ENCODE results near the gene SAMD5. TPM values are rescaled to one million over a fixed set of nuclear protein-coding genes. Genes with fewer than 3 reads are reported as not detected.

Gene SAMD5
- total RNA-seq, 1 experiment from 2014 or later = 0.04 TPM

DNA sequence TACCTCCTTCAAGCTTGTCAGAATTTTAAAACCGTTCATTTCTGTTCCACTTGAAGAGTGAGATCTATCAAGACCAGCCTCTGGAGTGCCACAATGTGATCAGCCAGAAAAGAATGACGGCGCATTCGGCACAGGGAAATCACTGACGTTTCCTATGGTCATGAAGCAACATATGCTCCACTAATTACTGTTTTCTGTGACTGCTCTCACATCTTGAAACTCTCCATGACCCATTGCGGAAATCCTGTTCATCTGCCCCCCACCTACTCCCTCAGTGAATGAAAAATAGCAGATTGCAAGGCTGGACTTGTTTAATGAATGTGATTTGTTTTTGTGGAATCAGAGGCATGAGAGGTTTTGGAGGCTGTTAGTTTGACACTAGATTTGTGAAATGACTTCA is 53.2 kb downstream of the SAMD5 start:
- H3K27ac Mint-ChIP-seq = no peak overlapping the region

More for the DNA sequence above, 53.2 kb downstream of the SAMD5 start:
- H3K14ac ChIP-seq (ENCODE audit: insufficient read depth, low read length) = no peak overlapping the region
- H3K56ac ChIP-seq (ENCODE audit: insufficient read length, low read depth, low read length) = no peak overlapping the region
- no peak overlapping the region for H2BK15ac ChIP-seq (ENCODE audit: low read depth, low read length)
- H2BK12ac ChIP-seq (ENCODE audit: insufficient read length, low read depth, low read length) = no peak overlapping the region
- no peak overlapping the region for H3K4me2 ChIP-seq (ENCODE audit: insufficient read depth, insufficient read length, low read length)
- WGBS (ENCODE audit: extremely low coverage, insufficient read length, low lambda C conversion rate) = no CpG with 5 or more reads among the region's 6 CpGs
- no peak overlapping the region for H3K27ac ChIP-seq (ENCODE audit: insufficient read length, low read depth, low read length)
- H3K36me3 Mint-ChIP-seq (ENCODE audit: insufficient read depth in 1 of 3, low read depth in 3 of 3) = peaks cover 0 to 5% (median 0%) of the 10 kb centered on the region in 3 experiments; a peak in 2 of 7 replicates
- no peak overlapping the region for H2AFZ ChIP-seq (ENCODE audit: low read length)
- H3T11ph ChIP-seq (ENCODE audit: low read length) = no peak overlapping the region
- no peaks in the 10 kb centered on the region for H3K79me1 ChIP-seq (ENCODE audit: insufficient read depth, low read depth, low read length, poor library complexity, severe bottlenecking)
- no peaks in the 10 kb centered on the region for H3K9me3 ChIP-seq (ENCODE audit: control insufficient read depth, low read depth, low read length)
- no peak for DNase-seq
- TF ChIP-seq, protein P1, sequence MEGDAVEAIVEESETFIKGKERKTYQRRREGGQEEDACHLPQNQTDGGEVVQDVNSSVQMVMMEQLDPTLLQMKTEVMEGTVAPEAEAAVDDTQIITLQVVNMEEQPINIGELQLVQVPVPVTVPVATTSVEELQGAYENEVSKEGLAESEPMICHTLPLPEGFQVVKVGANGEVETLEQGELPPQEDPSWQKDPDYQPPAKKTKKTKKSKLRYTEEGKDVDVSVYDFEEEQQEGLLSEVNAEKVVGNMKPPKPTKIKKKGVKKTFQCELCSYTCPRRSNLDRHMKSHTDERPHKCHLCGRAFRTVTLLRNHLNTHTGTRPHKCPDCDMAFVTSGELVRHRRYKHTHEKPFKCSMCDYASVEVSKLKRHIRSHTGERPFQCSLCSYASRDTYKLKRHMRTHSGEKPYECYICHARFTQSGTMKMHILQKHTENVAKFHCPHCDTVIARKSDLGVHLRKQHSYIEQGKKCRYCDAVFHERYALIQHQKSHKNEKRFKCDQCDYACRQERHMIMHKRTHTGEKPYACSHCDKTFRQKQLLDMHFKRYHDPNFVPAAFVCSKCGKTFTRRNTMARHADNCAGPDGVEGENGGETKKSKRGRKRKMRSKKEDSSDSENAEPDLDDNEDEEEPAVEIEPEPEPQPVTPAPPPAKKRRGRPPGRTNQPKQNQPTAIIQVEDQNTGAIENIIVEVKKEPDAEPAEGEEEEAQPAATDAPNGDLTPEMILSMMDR (conservative IDR thresholded peaks at IDR 0.05) = no peak
- no peaks in the 10 kb centered on the region for H3K27me3 ChIP-seq (ENCODE audit: insufficient read depth, low read length)
- H3K23ac ChIP-seq (ENCODE audit: insufficient read length, low read depth, low read length) = no peak overlapping the region
- H2BK20ac ChIP-seq (ENCODE audit: low read depth, low read length, poor library complexity, severe bottlenecking) = no peak overlapping the region
- no peak overlapping the region for H4K91ac ChIP-seq (ENCODE audit: insufficient read length, low read depth, low read length)
- H3K9me3 Mint-ChIP-seq = peaks cover 3 to 5% of the 10 kb centered on the region in 2 experiments
- H3K4me3 Mint-ChIP-seq = no peak overlapping the region
- H3K4me1 Mint-ChIP-seq = peaks cover 7% of the 10 kb centered on the region in 2 experiments; a peak in 2 of 4 replicates
- no peak overlapping the region for H4K8ac ChIP-seq (replicated peaks; ENCODE audit: insufficient read length, low read depth, low read length)
- no peaks in the 10 kb centered on the region for H4K20me1 ChIP-seq (ENCODE audit: control insufficient read depth, insufficient read depth, insufficient read length)
- no peaks in the 10 kb centered on the region for H3K27me3 Mint-ChIP-seq (ENCODE audit: low read depth)
- H2AK5ac ChIP-seq (ENCODE audit: insufficient read length, low read length) = no peak overlapping the region
- no peak overlapping the region for H2BK120ac ChIP-seq (ENCODE audit: low read depth, low read length, poor library complexity, severe bottlenecking)
- no peak overlapping the region for H3K4ac ChIP-seq (ENCODE audit: low read depth, low read length)
- no peak overlapping the region for H3K18ac ChIP-seq (ENCODE audit: insufficient read length, low read depth, low read length)
- H2BK5ac ChIP-seq (ENCODE audit: insufficient read length, low read length) = no peak overlapping the region
- no peaks in the 10 kb centered on the region for H3K4me1 ChIP-seq (ENCODE audit: insufficient read depth, low read length)
- no peaks in the 10 kb centered on the region for H3K79me2 ChIP-seq (ENCODE audit: insufficient read depth, low read length)
- no peak overlapping the region for H3K9ac ChIP-seq (ENCODE audit: extremely low read depth, insufficient read length, low read length)
- H4K5ac ChIP-seq (ENCODE audit: insufficient read length, low read depth, low read length) = no peak overlapping the region
- H3K23me2 ChIP-seq (ENCODE audit: insufficient read length, low read depth, low read length, poor library complexity, severe bottlenecking) = no peaks in the 10 kb centered on the region
